HEK293 (cell line): ENCODE data around the gene TMEM238L.

Source experiments
- CTCF ChIA-PET: fragments of 350-600 bp; formaldehyde crosslinking; extraction: SDS; loops from one replicate; lab custom pipeline; 2021; ENCODE audit warnings: antibody characterized with exemption; lab: Yijun Ruan, JAX
- POLR2A ChIA-PET: fragments of 300-600 bp; formaldehyde crosslinking; extraction: SDS; loops from one replicate; lab custom pipeline; 2020; ENCODE audit warnings: antibody characterized with exemption, inconsistent platforms; lab: Yijun Ruan, JAX
- H3K27ac ChIP-seq: fragments of 200-500 bp; sonication (Bioruptor generic); 2 replicates; pipeline ENCODE4 v1.5.1; 2014; ENCODE audit warnings: low read depth, low read length, control low read depth, inconsistent platforms; ENCODE audit errors: extremely low read depth
- H3K36me3 ChIP-seq, 2 experiments: fragments of 200-500 bp in 1 of 2; sonication (Bioruptor generic) in 1 of 2; 1 replicate in 1 of 2; 2 replicates in 1 of 2; pipeline ENCODE4 v1.5.1; 2014 to 2017; ENCODE audit warnings: inconsistent platforms in 2 of 2, low read length in 2 of 2; ENCODE audit not compliant: control insufficient read depth in 2 of 2, insufficient read depth in 1 of 2
- H3K4me1 ChIP-seq: fragments of 200-500 bp; sonication (Bioruptor generic); 2 replicates; pipeline ENCODE4 v1.5.1; 2014; ENCODE audit warnings: mild to moderate bottlenecking, low read length, inconsistent platforms; ENCODE audit not compliant: control insufficient read depth, insufficient read depth
- H3K4me3 ChIP-seq: 2 replicates; pipeline ENCODE4 v1.5.1; 2011; ENCODE audit warnings: low read depth, mild to moderate bottlenecking, control low read depth, low read length, moderate library complexity
- H3K9me3 ChIP-seq: fragments of 200-500 bp; sonication (Bioruptor generic); 2 replicates; pipeline ENCODE4 v1.5.1; 2014; ENCODE audit warnings: low read depth, low read length, inconsistent platforms; ENCODE audit not compliant: control insufficient read depth, insufficient read depth
- ATF2 ChIP-seq: fragments of 450-650 bp; formaldehyde crosslinking; IDR thresholded peaks from 2 replicates; pipeline ENCODE4 v1.5.1; 2016; ENCODE audit warnings: missing biosample characterization, missing genetic modification characterization, low read depth
- BCL11B ChIP-seq: fragments of 450-650 bp; formaldehyde crosslinking; IDR thresholded peaks from 2 replicates; pipeline ENCODE4 v1.5.1; 2016; ENCODE audit warnings: low read depth, missing biosample characterization, missing genetic modification characterization
- GLIS1 ChIP-seq: fragments of 450-650 bp; formaldehyde crosslinking; IDR thresholded peaks from 2 replicates; pipeline ENCODE4 v1.5.1; 2016; ENCODE audit warnings: missing biosample characterization, missing genetic modification characterization
- INSM2 ChIP-seq: fragments of 450-650 bp; formaldehyde crosslinking; IDR thresholded peaks from 2 replicates; pipeline ENCODE4 v1.5.1; 2016; ENCODE audit warnings: missing biosample characterization, missing genetic modification characterization
- PRDM4 ChIP-seq: fragments of 450-650 bp; formaldehyde crosslinking; IDR thresholded peaks from 2 replicates; pipeline ENCODE4 v1.5.1; 2017; ENCODE audit warnings: missing biosample characterization, missing genetic modification characterization
- ZBTB21 ChIP-seq: fragments of 450-650 bp; formaldehyde crosslinking; IDR thresholded peaks from 2 replicates; pipeline ENCODE4 v1.5.1; 2017; ENCODE audit warnings: missing biosample characterization, missing genetic modification characterization
- ZBTB48 ChIP-seq: fragments of 450-650 bp; formaldehyde crosslinking; IDR thresholded peaks from 2 replicates; pipeline ENCODE4 v1.5.1; 2016; ENCODE audit warnings: missing biosample characterization, missing genetic modification characterization
- ZFP37 ChIP-seq: fragments of 450-650 bp; formaldehyde crosslinking; IDR thresholded peaks from 2 replicates; pipeline ENCODE4 v1.5.1; 2016; ENCODE audit warnings: missing biosample characterization, missing genetic modification characterization
- ZNF138 ChIP-seq: fragments of 450-650 bp; formaldehyde crosslinking; IDR thresholded peaks from 2 replicates; pipeline ENCODE4 v1.5.1; 2016; ENCODE audit warnings: missing biosample characterization, missing genetic modification characterization, borderline replicate concordance
- ZNF148 ChIP-seq: fragments of 450-650 bp; formaldehyde crosslinking; IDR thresholded peaks from 2 replicates; pipeline ENCODE4 v1.5.0; 2017; ENCODE audit warnings: missing biosample characterization, missing genetic modification characterization, borderline replicate concordance
- ZNF155 ChIP-seq: fragments of 450-650 bp; formaldehyde crosslinking; IDR thresholded peaks from 2 replicates; pipeline ENCODE4 v1.5.1; 2016; ENCODE audit warnings: missing biosample characterization, missing genetic modification characterization
- ZNF239 ChIP-seq: fragments of 450-650 bp; formaldehyde crosslinking; IDR thresholded peaks from 2 replicates; pipeline ENCODE4 v1.5.1; 2016; ENCODE audit warnings: missing biosample characterization, missing genetic modification characterization
- ZNF274 ChIP-seq, 2 experiments: fragments of 200-500 bp in 1 of 2; fragments of 450-650 bp in 1 of 2; sonication (Bioruptor generic) in 1 of 2; formaldehyde crosslinking in 1 of 2; IDR thresholded peaks; 2 replicates each; pipeline versions ENCODE4 v1.5.1 to v1.6.1; 2014 to 2016; ENCODE audit warnings: borderline replicate concordance in 1 of 2, inconsistent platforms in 1 of 2, low read length in 1 of 2, missing biosample characterization in 1 of 2, missing genetic modification characterization in 1 of 2
- ZNF280C ChIP-seq: fragments of 450-650 bp; formaldehyde crosslinking; IDR thresholded peaks from 2 replicates; pipeline ENCODE4 v1.5.1; 2016; ENCODE audit warnings: missing biosample characterization, missing genetic modification characterization
- ZNF311 ChIP-seq: fragments of 450-650 bp; formaldehyde crosslinking; IDR thresholded peaks from 2 replicates; pipeline ENCODE4 v1.5.1; 2017; ENCODE audit warnings: missing biosample characterization, missing genetic modification characterization, borderline replicate concordance
- ZNF341 ChIP-seq: fragments of 450-650 bp; formaldehyde crosslinking; IDR thresholded peaks from 2 replicates; pipeline ENCODE4; 2016; ENCODE audit warnings: low read depth, missing biosample characterization, missing genetic modification characterization
- ZNF416 ChIP-seq: fragments of 450-650 bp; formaldehyde crosslinking; IDR thresholded peaks from 2 replicates; pipeline ENCODE4 v1.5.1; 2016; ENCODE audit warnings: missing biosample characterization, missing genetic modification characterization
- ZNF521 ChIP-seq: fragments of 450-650 bp; formaldehyde crosslinking; IDR thresholded peaks from 2 replicates; pipeline ENCODE4 v1.5.1; 2017; ENCODE audit warnings: missing biosample characterization, mild to moderate bottlenecking, missing genetic modification characterization
- ZNF571 ChIP-seq: fragments of 450-650 bp; formaldehyde crosslinking; IDR thresholded peaks from 2 replicates; pipeline ENCODE4 v1.5.0; 2017; ENCODE audit warnings: missing biosample characterization, missing genetic modification characterization
- ZNF585B ChIP-seq: fragments of 450-650 bp; formaldehyde crosslinking; IDR thresholded peaks from 2 replicates; pipeline ENCODE4 v1.5.1; 2016; ENCODE audit warnings: missing biosample characterization, missing genetic modification characterization
- ZNF626 ChIP-seq: fragments of 450-650 bp; sonication (Bioruptor Pico); formaldehyde crosslinking; IDR thresholded peaks from 2 replicates; pipeline ENCODE4 v1.5.1; 2018; ENCODE audit warnings: missing biosample characterization, missing genetic modification characterization, inconsistent platforms
- ZNF645 ChIP-seq: fragments of 450-650 bp; formaldehyde crosslinking; IDR thresholded peaks from 2 replicates; pipeline ENCODE4; 2016; ENCODE audit warnings: missing biosample characterization, missing genetic modification characterization
- ZNF654 ChIP-seq: fragments of 450-650 bp; formaldehyde crosslinking; IDR thresholded peaks from 2 replicates; pipeline ENCODE4 v1.5.1; 2016; ENCODE audit warnings: low read depth, missing biosample characterization, missing genetic modification characterization
- ZNF658 ChIP-seq: fragments of 450-650 bp; formaldehyde crosslinking; IDR thresholded peaks from 2 replicates; pipeline ENCODE4; 2016; ENCODE audit warnings: missing biosample characterization, missing genetic modification characterization

Gene TMEM238L

GRCh38 chr17:10777890-10778289 lies 26.0 kb downstream of the TMEM238L start:
- Histone ChIP-seq H3K9me3 (no peaks in the 10 kb centered on the region), H3K36me3 (no peaks in the 10 kb centered on the region)
- CTCF ChIA-PET = no interaction called here
- TF ChIP-seq ZNF239 = no peak
- TF ChIP-seq ZNF658 = no peak
- no peak for TF ChIP-seq ZNF416 (tag by site-specific recombination)
- no peak for TF ChIP-seq ATF2 (tag by site-specific recombination)
- no peak for TF ChIP-seq ZFP37 (tag by site-specific recombination)
- no peak for TF ChIP-seq ZNF341
- TF ChIP-seq ZNF311 (tag by site-specific recombination) = no peak
- TF ChIP-seq ZBTB21 (tag by site-specific recombination) = no peak
- TF ChIP-seq, all 188 proteins: peak for 0
- Histone ChIP-seq H3K4me3 (no peak overlapping the region), H3K4me1 (no peaks in the 10 kb centered on the region), H3K27ac (no peak overlapping the region)
- POLR2A ChIA-PET = no interaction called here

GRCh38 chr17:10777131-10777807 lies 26.6 kb downstream of the TMEM238L start:
- Histone ChIP-seq H3K27ac (no peak overlapping the region), H3K4me1 (no peaks in the 10 kb centered on the region), H3K9me3 (no peaks in the 10 kb centered on the region), H3K4me3 (no peak overlapping the region), H3K36me3 (no peaks in the 10 kb centered on the region)
- ChIA-PET CTCF (no interaction called here), POLR2A (no interaction called here)
- TF ChIP-seq INSM2 (tag by site-specific recombination) (no peak), PRDM4 (tag by site-specific recombination) (no peak), ZBTB48 (no peak), BCL11B (tag by site-specific recombination) (no peak), ZNF626 (tag by site-specific recombination) (no peak), ZNF138 (tag by site-specific recombination) (no peak), ZNF521 (tag by site-specific recombination) (no peak), ZNF645 (no peak), ZNF148 (tag by site-specific recombination) (no peak), GLIS1 (tag by site-specific recombination) (no peak), ZNF280C (tag by site-specific recombination) (no peak), ZNF585B (no peak), ZNF274 (IDR thresholded peaks at IDR 0.05; ENCODE audit: low read length) (no peak), ZNF274 (tag by site-specific recombination; IDR thresholded peaks at IDR 0.05; ENCODE audit: borderline replicate concordance) (no peak), ZNF571 (no peak), ZNF654 (no peak), ZNF155 (tag by site-specific recombination) (no peak)
